AG09319 (cell line): ENCODE data around the gene HORMAD2.

Source experiments
- DNase-seq: peaks from one replicate; pipeline ENCODE4 v3.0.0-alpha.2; 2010; ENCODE audit warnings: low read depth; ENCODE audit errors: extremely low read depth
- TF ChIP-seq, protein P1 (sequence below): IDR thresholded peaks from 2 replicates; pipeline ENCODE4 v1.5.1; 2011; ENCODE audit warnings: low read depth, mild to moderate bottlenecking, inconsistent platforms, low read length, moderate library complexity

The HORMAD2 gene

DNA sequence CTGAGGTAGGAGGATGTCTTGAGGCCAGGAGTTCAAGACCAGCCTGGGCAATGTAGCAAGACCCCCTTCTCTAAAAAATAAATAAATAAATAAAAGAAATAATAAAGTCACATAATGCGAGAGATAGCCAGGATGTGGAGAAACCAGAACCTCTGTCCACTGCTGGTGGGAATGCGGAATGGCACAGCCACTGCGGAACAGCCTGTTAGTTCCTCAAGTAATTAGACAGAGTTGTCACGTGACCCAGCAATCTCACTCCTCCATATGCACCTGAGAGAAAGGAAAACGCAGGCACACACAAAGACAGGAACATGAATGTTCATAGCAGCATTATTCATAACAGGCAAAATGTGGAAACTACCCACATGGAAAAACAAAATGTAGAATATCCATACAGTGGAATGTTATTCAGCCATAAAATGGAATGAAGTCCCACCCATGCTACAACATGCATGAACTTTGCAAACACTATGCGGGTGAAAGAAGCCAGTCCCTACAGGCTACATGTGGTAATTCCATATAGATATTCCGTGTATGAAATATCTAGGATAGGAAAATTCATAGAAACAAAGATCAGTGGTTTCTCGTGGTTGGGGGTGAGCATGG, 138.9 kb downstream of the HORMAD2 start:
- DNase-seq: no peak
- TF ChIP-seq, protein P1, sequence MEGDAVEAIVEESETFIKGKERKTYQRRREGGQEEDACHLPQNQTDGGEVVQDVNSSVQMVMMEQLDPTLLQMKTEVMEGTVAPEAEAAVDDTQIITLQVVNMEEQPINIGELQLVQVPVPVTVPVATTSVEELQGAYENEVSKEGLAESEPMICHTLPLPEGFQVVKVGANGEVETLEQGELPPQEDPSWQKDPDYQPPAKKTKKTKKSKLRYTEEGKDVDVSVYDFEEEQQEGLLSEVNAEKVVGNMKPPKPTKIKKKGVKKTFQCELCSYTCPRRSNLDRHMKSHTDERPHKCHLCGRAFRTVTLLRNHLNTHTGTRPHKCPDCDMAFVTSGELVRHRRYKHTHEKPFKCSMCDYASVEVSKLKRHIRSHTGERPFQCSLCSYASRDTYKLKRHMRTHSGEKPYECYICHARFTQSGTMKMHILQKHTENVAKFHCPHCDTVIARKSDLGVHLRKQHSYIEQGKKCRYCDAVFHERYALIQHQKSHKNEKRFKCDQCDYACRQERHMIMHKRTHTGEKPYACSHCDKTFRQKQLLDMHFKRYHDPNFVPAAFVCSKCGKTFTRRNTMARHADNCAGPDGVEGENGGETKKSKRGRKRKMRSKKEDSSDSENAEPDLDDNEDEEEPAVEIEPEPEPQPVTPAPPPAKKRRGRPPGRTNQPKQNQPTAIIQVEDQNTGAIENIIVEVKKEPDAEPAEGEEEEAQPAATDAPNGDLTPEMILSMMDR: no peak; the same call in 1 of the 2 replicates

DNA sequence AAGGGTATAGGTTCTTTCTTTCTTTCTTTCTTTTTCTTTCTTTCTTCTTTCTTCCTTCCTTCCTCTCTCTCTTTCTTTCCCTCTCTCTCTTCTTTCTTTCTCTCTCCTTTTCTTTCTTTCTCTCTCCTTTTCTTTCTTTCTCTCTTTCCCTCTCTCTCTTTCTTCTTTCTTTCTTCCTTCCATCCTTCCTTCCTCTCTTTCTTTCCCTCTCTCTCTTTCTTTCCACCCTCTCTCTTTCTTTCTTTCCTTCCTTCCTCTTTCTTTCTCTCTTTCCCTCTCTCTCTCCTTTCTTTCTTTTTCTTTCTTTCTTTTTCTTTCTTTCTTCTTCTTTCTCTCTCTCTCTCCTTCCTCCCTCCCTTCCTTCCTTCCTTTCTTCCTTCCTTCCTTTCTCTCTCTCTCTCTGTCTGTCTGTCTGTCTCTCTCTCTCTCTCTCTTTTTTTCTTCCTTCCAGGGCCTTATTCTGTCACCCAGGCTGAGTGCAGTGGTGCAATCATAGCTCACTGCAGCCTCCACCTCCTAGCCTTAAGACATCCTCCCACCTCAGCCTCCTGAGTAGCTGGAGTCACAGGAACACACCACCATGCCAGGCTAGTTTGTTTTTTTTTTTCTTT, 139.5 kb downstream of the HORMAD2 start:
- TF ChIP-seq, protein P1: no peak
- DNase-seq: no peak

DNA sequence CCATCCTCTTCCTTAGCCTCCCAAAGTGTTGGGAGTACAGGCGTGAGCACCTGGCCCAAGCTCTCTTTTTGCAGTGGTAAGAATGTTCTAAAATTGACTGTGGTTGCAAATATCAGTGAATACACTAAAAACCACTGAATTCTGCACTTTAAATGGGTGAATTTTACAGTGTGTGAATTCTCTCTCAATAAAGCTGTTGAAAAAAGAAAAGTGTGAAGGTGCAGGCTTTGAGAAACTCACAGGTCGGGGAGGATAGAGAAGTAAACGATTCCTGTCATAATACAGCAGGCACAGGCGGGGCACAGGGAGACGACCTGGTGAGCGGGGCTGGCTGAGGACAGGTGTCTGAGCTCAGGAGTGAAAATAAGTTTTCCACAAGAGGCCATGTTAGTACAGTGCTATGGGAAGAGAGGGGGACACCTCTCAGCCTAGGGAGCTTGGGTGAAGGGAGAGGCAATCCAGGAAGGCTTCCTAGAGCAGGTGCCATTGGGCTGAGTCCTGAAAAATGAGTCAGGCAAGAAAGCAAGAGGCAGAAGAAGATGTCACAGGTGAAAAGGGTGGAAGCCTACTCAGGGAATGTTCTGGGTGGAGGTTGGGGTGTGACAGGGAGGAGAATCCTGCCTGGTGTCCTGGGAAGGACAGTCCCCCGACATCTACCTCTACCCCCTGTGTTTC, 140.2 kb downstream of the HORMAD2 start:
- no peak for DNase-seq
- TF ChIP-seq, protein P1: no peak

DNA sequence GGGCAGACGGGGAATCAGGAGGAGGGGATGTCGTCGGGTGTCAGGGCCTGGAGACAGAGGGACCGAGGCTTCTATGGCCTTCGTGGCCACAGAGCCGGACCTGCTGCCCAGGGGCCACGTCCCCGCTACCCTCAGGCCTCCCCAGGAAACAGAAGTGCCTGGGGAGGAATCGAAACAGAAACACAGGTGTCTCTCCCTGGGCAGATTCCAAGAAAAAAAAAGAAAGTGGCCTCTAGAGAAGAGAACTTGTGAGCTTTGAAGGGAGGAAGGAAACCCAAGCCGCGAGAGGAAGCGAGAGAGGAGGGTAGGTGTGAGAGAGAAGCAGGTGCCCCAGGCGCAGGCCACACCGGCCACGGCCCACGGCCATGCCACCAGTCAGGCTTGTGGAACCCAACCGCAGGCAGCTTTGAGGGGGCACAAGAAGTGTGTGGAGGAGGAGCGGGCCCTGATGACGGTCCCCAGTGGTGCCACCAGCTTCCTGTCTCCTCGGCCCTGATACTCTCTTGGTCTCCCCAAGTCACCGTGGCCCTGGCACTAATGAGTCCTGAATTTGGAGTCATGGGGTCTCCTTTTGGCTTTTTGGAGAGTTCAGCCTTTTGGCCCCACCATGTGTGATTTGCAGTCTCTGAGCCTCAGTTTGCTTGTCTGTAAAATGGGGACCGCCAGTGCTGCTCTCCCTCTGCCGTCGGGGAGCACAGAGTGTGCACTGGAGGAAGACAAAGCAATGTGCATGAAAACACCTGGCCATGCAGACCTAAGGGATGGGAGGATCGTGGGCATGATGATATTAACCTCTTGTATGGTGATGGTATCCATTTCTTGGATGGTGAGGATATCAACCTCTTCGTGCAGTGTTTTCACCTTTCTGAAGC, 141.1 kb downstream of the HORMAD2 start:
- DNase-seq: no peak
- TF ChIP-seq, protein P1: no peak

DNA sequence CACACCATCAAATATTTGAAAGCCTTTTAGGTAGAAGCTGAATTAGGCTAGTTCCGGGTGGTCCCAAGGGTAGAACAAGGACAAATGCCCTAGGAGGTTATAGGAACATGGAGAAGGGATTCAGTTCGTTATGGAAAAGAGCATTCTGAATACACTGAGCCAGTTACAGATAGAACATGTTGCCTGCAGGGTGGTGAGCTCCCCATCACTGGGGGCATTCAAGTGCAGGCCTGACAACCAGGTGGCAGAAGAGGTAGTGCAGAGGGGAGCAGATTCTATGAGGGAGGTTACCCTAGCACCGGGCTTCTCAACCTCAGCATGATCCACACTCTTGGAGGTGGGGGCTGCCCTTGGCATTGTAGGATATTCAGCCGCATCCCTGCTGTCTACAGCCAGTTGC, 142.1 kb downstream of the HORMAD2 start:
- TF ChIP-seq, protein P1: no peak
- no peak for DNase-seq

DNA sequence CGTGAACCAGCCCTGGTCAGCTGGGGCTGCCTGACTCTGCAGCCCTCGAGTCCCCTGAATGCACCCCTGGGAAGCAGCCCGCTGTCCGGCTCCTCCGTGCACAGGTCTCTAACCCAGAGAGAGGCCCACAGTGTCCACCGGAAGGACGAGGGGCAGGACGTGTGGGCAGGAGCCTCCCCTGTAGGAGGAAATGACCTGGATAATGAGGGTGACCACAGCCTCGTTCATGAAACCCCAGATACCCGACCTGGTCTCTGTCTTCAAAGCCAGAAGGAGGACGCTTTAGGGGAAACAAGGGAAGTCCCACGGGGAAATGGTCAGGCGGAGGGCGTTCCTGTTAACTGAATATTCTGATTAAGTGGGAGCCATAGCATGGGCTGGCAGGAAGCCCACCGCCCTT, 143.0 kb downstream of the HORMAD2 start:
- no peak for DNase-seq
- TF ChIP-seq, protein P1: no peak
